CD4-positive, alpha-beta T cell (primary cell): ENCODE measurements around the gene FSTL5. TPM values are rescaled to one million over a fixed set of nuclear protein-coding genes. Genes with fewer than 3 reads are reported as not detected.

Experiments
- ATAC-seq: fragments of 200-7000 bp; cut with Tn5 transposase; one replicate; pipeline ENCODE4 v1.10.0; 2022; ENCODE audit warnings: mild to moderate bottlenecking; ENCODE audit not compliant: poor library complexity
- CTCF ChIA-PET: fragments of 350-600 bp; sonication (Branson Sonifier 250); formaldehyde crosslinking; loops from one replicate; lab custom pipeline; 2021; ENCODE audit warnings: antibody characterized with exemption, inconsistent platforms; lab: Charles Lee
- POLR2A ChIA-PET: fragments of 350-600 bp; sonication (Branson Sonifier 250); formaldehyde crosslinking; loops from one replicate; lab custom pipeline; 2021; ENCODE audit warnings: antibody characterized with exemption, inconsistent platforms; lab: Charles Lee
- DNase-seq, 14 experiments: peaks; one replicate each; pipeline ENCODE4 v3.0.0-alpha.2; 2013 to 2020; ENCODE audit warnings: mixed read lengths in 2 of 14
- H3K27ac ChIP-seq, 2 donors: one replicate each; pipeline versions ENCODE4 v1.5.1 to v1.7.0; 2013; ENCODE audit warnings: low read length in 2 of 2, low read depth in 1 of 2, mild to moderate bottlenecking in 1 of 2
- H3K27me3 ChIP-seq, 2 experiments: 1 replicate in 1 of 2; 2 replicates in 1 of 2; pipeline versions ENCODE4 v1.6.1 to v1.7.0; 2013; ENCODE audit warnings: low read length in 2 of 2, control low read depth in 1 of 2, mild to moderate bottlenecking in 1 of 2, moderate library complexity in 1 of 2; ENCODE audit not compliant: insufficient read depth in 2 of 2, control insufficient read depth in 1 of 2
- H3K36me3 ChIP-seq: one replicate; pipeline ENCODE4 v1.6.1; 2013; ENCODE audit warnings: low read length, control low read depth; ENCODE audit not compliant: insufficient read depth
- H3K4me1 ChIP-seq: one replicate; pipeline ENCODE4 v1.6.1; 2013; ENCODE audit warnings: low read length, control low read depth; ENCODE audit not compliant: insufficient read depth
- H3K4me3 ChIP-seq: one replicate; pipeline ENCODE4 v1.5.1; 2013; ENCODE audit warnings: mild to moderate bottlenecking, low read length, moderate library complexity
- H3K9me3 ChIP-seq, 2 experiments: 1 replicate in 1 of 2; 2 replicates in 1 of 2; pipeline versions ENCODE4 v1.6.1 to v1.7.0; 2013; ENCODE audit warnings: low read length in 2 of 2, mild to moderate bottlenecking in 2 of 2, control low read depth in 1 of 2, moderate library complexity in 1 of 2; ENCODE audit not compliant: control insufficient read depth in 1 of 2, insufficient read depth in 1 of 2
- H3K27ac Mint-ChIP-seq: one replicate; pipeline ENCODE4 v1.8.0; 2020; ENCODE audit warnings: mixed read lengths
- H3K27me3 Mint-ChIP-seq: one replicate; pipeline ENCODE4 v1.8.0; 2021; ENCODE audit warnings: mixed read lengths
- H3K36me3 Mint-ChIP-seq: one replicate; pipeline ENCODE4 v1.8.0; 2021; ENCODE audit warnings: low read depth, mixed read lengths
- H3K4me1 Mint-ChIP-seq: one replicate; pipeline ENCODE4 v1.8.0; 2021; ENCODE audit warnings: low read depth, mixed read lengths
- H3K4me3 Mint-ChIP-seq: one replicate; pipeline ENCODE4 v1.8.0; 2020; ENCODE audit warnings: mild to moderate bottlenecking, mixed read lengths
- H3K9me3 Mint-ChIP-seq: one replicate; pipeline ENCODE4 v1.8.0; 2020; ENCODE audit warnings: mixed read lengths
- CTCF ChIP-seq: fragments of 200-600 bp; IDR thresholded peaks from one replicate; pipeline ENCODE4 v1.8.0; 2022; ENCODE audit warnings: antibody characterized with exemption, mild to moderate bottlenecking
- intact Hi-C, 2 experiments: fragments of 100-400 bp; cut with DNase I in 1 of 2; cut with micrococcal nuclease in 1 of 2; formaldehyde crosslinking; loops; one replicate each; pipeline versions ENCODE4 v1.15.1 to v1.9.0; 2023 to 2025; cut with DNase I, micrococcal nuclease
- total RNA-seq, 174 experiments: library from RNA in 2 of 174; stranded (reverse) in 2 of 174; gene quantifications; one replicate each; pipeline ENCODE4 v1.2.3 and lab custom pipeline; 2021 to 2026

The FSTL5 gene
- total RNA-seq, 2 experiments from 2014 or later: not detected

GRCh38 chr4:161991811-161992210 lies 172.0 kb downstream of the FSTL5 start:
- Histone ChIP-seq H3K9me3 (no peaks in the 10 kb centered on the region), H3K4me1 (no peaks in the 10 kb centered on the region), H3K27ac (no peak overlapping the region), H3K27me3 (no peaks in the 10 kb centered on the region), H3K4me3 (no peak overlapping the region), H3K36me3 (no peaks in the 10 kb centered on the region)
- H3K4me1 Mint-ChIP-seq: no peaks in the 10 kb centered on the region
- no peaks in the 10 kb centered on the region for H3K36me3 Mint-ChIP-seq
- POLR2A ChIA-PET: no interaction called here
- TF ChIP-seq CTCF: no peak
- H3K27ac Mint-ChIP-seq: no peak overlapping the region
- ATAC-seq: no peak
- intact Hi-C loops: no loop called here
- CTCF ChIA-PET: no interaction called here
- H3K27me3 Mint-ChIP-seq: no peaks in the 10 kb centered on the region
- H3K4me3 Mint-ChIP-seq: no peak overlapping the region
- H3K9me3 Mint-ChIP-seq: peaks cover 11% of the 10 kb centered on the region
- no peak for DNase-seq

GRCh38 chr4:161990721-161991120 lies 173.1 kb downstream of the FSTL5 start:
- H3K27ac Mint-ChIP-seq: no peak overlapping the region
- POLR2A ChIA-PET: no interaction called here
- Histone ChIP-seq H3K4me1 (no peaks in the 10 kb centered on the region), H3K27ac (no peak overlapping the region), H3K9me3 (no peaks in the 10 kb centered on the region), H3K27me3 (no peaks in the 10 kb centered on the region), H3K4me3 (no peak overlapping the region), H3K36me3 (no peaks in the 10 kb centered on the region)
- no peaks in the 10 kb centered on the region for H3K36me3 Mint-ChIP-seq
- TF ChIP-seq CTCF: no peak
- H3K4me1 Mint-ChIP-seq: no peaks in the 10 kb centered on the region
- no peak for ATAC-seq
- H3K27me3 Mint-ChIP-seq: no peaks in the 10 kb centered on the region
- H3K9me3 Mint-ChIP-seq: peaks cover 11% of the 10 kb centered on the region
- intact Hi-C loops: no loop called here
- no peak overlapping the region for H3K4me3 Mint-ChIP-seq
- DNase-seq: no peak
- CTCF ChIA-PET: no interaction called here

- intact Hi-C loops: no loop called here
- Mint-ChIP-seq H3K27ac (no peak overlapping the region), H3K27me3 (no peaks in the 10 kb centered on the region), H3K4me1 (no peaks in the 10 kb centered on the region), H3K4me3 (no peak overlapping the region), H3K36me3 (no peaks in the 10 kb centered on the region), H3K9me3 (peaks cover 9% of the 10 kb centered on the region)
- Histone ChIP-seq H3K36me3 (no peaks in the 10 kb centered on the region), H3K4me3 (no peak overlapping the region), H3K9me3 (no peaks in the 10 kb centered on the region), H3K27me3 (no peaks in the 10 kb centered on the region), H3K4me1 (no peaks in the 10 kb centered on the region), H3K27ac (no peak overlapping the region)
- CTCF ChIA-PET: no interaction called here
- ATAC-seq (no peak), DNase-seq (no peak)
- POLR2A ChIA-PET: no interaction called here
- TF ChIP-seq CTCF: no peak
Observed at GRCh38 chr4:161988946-161989345, 174.9 kb downstream of the FSTL5 start.
